Neural progenitor cell (in vitro differentiated cells): ENCODE results near the gene PSMC1. TPM values are rescaled to one million over a fixed set of nuclear protein-coding genes. Genes with fewer than 3 reads are reported as not detected.

Experiments
- DNase-seq: peaks from one replicate; pipeline ENCODE4 v3.0.0-alpha.2; 2016; ENCODE audit warnings: low spot score
- H2AFZ ChIP-seq: fragments of 200-600 bp; sonication (generic); replicated peaks from 2 replicates; pipeline ENCODE4 v1.6.1; 2016; ENCODE audit warnings: antibody characterized with exemption
- H3F3A ChIP-seq: fragments of 200-600 bp; sonication (generic); 2 replicates; pipeline ENCODE4 v1.6.1; 2016; ENCODE audit warnings: antibody characterized with exemption, low read depth
- H3K27ac ChIP-seq: fragments of 200-600 bp; sonication (generic); 2 replicates; pipeline ENCODE4 v1.5.1; 2016; ENCODE audit warnings: mild to moderate bottlenecking
- H3K27me3 ChIP-seq: fragments of 200-600 bp; sonication (generic); 2 replicates; pipeline ENCODE4 v1.6.1; 2016; ENCODE audit warnings: mild to moderate bottlenecking, moderate library complexity
- H3K36me3 ChIP-seq: fragments of 200-600 bp; sonication (generic); 2 replicates; pipeline ENCODE4 v1.5.1; 2016
- H3K4me1 ChIP-seq: fragments of 200-600 bp; sonication (generic); 2 replicates; pipeline ENCODE4 v1.6.1; 2016; ENCODE audit warnings: mixed run types
- H3K4me2 ChIP-seq: fragments of 200-600 bp; sonication (generic); 2 replicates; pipeline ENCODE4 v1.6.1; 2016
- H3K4me3 ChIP-seq: fragments of 200-600 bp; sonication (generic); 2 replicates; pipeline ENCODE4 v1.5.1; 2016
- H3K79me2 ChIP-seq: fragments of 200-600 bp; sonication (generic); 2 replicates; pipeline ENCODE4 v1.6.1; 2016; ENCODE audit warnings: low read depth
- H3K9ac ChIP-seq: fragments of 200-600 bp; sonication (generic); 2 replicates; pipeline ENCODE4 v1.6.1; 2016
- H3K9me3 ChIP-seq: fragments of 200-600 bp; sonication (generic); 2 replicates; pipeline ENCODE4 v1.5.1; 2016; ENCODE audit warnings: low read depth
- H4K20me1 ChIP-seq: fragments of 200-600 bp; sonication (generic); 2 replicates; pipeline ENCODE4 v1.6.1; 2016; ENCODE audit warnings: low read depth
- H3K27ac Mint-ChIP-seq: 3 replicates; pipeline ENCODE4 v1.8.0; 2021; ENCODE audit warnings: mixed read lengths
- H3K27me3 Mint-ChIP-seq: 2 replicates; pipeline ENCODE4 v1.8.0; 2022; ENCODE audit warnings: low read depth, mild to moderate bottlenecking, inconsistent platforms, moderate library complexity, mixed read lengths; ENCODE audit not compliant: insufficient read depth
- H3K36me3 Mint-ChIP-seq: 3 replicates; pipeline ENCODE4 v1.8.0; 2021; ENCODE audit warnings: mixed read lengths
- H3K4me1 Mint-ChIP-seq: 3 replicates; pipeline ENCODE4 v1.8.0; 2021; ENCODE audit warnings: mixed read lengths
- H3K4me3 Mint-ChIP-seq: 3 replicates; pipeline ENCODE4 v1.8.0; 2021; ENCODE audit warnings: mild to moderate bottlenecking, moderate library complexity, mixed read lengths
- H3K9me3 Mint-ChIP-seq: 3 replicates; pipeline ENCODE4 v1.8.0; 2020; ENCODE audit warnings: mixed read lengths
- CTCF ChIP-seq: fragments of 200-600 bp; sonication (generic); IDR thresholded peaks from 2 replicates; pipeline ENCODE4 v1.5.1; 2017; ENCODE audit warnings: antibody characterized with exemption, mild to moderate bottlenecking
- EZH2 ChIP-seq: fragments of 200-600 bp; sonication (generic); IDR thresholded peaks from 2 replicates; pipeline ENCODE4 v1.6.1; 2017; ENCODE audit warnings: antibody characterized with exemption, mild to moderate bottlenecking, moderate library complexity
- EZH2phosphoT487 ChIP-seq: fragments of 200-600 bp; sonication (generic); IDR thresholded peaks from 2 replicates; pipeline ENCODE4 v1.6.1; 2017; ENCODE audit warnings: antibody characterized with exemption
- total RNA-seq: library from RNA; depleted of rRNA; stranded (reverse); fragments of >200 nt; gene quantifications from 2 replicates; pipeline ENCODE4 v1.2.3, GENCODE V29; 2015; ENCODE audit warnings: low replicate concordance

Gene PSMC1
- total RNA-seq, 1 donor from 2014 or later: 233 TPM

GRCh38 chr14:90276646-90277367, 20.5 kb downstream of the PSMC1 start:
- H3K4me1 ChIP-seq: no peaks in the 10 kb centered on the region
- H3K27me3 Mint-ChIP-seq: peaks cover 5% of the 10 kb centered on the region
- H3K36me3 ChIP-seq: no peaks in the 10 kb centered on the region
- no peak overlapping the region for H3K4me2 ChIP-seq
- H3F3A ChIP-seq: no peaks in the 10 kb centered on the region
- DNase-seq: peak; percentile 10
- no peak overlapping the region for H2AFZ ChIP-seq
- no peaks in the 10 kb centered on the region for H3K27me3 ChIP-seq
- no peaks in the 10 kb centered on the region for H4K20me1 ChIP-seq
- peaks cover 9% of the 10 kb centered on the region for H3K36me3 Mint-ChIP-seq
- H3K27ac ChIP-seq: no peak overlapping the region
- no peaks in the 10 kb centered on the region for H3K4me1 Mint-ChIP-seq
- no peak overlapping the region for H3K4me3 Mint-ChIP-seq
- H3K9me3 ChIP-seq: no peaks in the 10 kb centered on the region
- no peak overlapping the region for H3K27ac Mint-ChIP-seq
- no peaks in the 10 kb centered on the region for H3K79me2 ChIP-seq
- no peak overlapping the region for H3K9ac ChIP-seq
- TF ChIP-seq CTCF (peak; percentile 22), EZH2 (no peak)
- no peaks in the 10 kb centered on the region for H3K9me3 Mint-ChIP-seq
- no peak overlapping the region for H3K4me3 ChIP-seq

DNA sequence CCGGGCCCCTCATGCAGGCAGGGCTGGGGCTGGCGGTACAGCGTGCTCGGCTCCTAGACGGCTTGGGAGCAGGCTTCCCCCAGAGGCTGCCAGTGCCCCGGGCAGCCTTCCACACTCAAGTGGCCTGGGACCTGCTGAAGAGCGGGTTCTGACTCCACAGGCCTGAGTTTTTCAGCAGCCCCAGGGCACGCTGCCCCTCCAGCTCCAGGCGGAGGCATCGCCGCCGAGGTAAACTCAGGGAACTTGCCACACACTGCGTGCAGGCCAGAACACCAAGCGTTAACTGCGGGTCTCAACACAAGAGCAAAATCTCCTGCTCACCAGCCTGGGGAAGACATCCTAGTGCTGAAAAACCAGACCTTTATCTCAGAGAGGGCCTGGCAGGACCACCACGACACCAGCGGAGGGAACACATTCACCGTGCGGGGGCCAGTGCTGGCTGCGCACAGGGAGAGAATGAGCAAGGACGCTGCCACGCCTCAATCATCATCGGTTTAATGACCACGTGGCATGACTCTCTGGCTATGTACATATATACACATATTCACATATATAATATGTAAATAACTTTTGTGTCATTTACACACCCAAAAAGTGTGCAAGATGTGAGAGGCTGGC, 21.3 kb downstream of the PSMC1 start:
- no peak overlapping the region for H3K9ac ChIP-seq
- no peaks in the 10 kb centered on the region for H3F3A ChIP-seq
- no peak overlapping the region for H3K4me2 ChIP-seq
- H3K27ac ChIP-seq: no peak overlapping the region
- H3K9me3 ChIP-seq: no peaks in the 10 kb centered on the region
- no peaks in the 10 kb centered on the region for H3K79me2 ChIP-seq
- no peak overlapping the region for H2AFZ ChIP-seq
- no peaks in the 10 kb centered on the region for H3K27me3 ChIP-seq
- H3K4me3 Mint-ChIP-seq: no peak overlapping the region
- H3K4me3 ChIP-seq: no peak overlapping the region
- no peaks in the 10 kb centered on the region for H3K4me1 Mint-ChIP-seq
- peaks cover 9% of the 10 kb centered on the region for H3K36me3 Mint-ChIP-seq
- H3K9me3 Mint-ChIP-seq: no peaks in the 10 kb centered on the region
- no peak overlapping the region for H3K27ac Mint-ChIP-seq
- peaks cover 5% of the 10 kb centered on the region for H3K27me3 Mint-ChIP-seq
- no peaks in the 10 kb centered on the region for H3K4me1 ChIP-seq
- no peak for DNase-seq
- TF ChIP-seq EZH2phosphoT487 (no peak), EZH2 (no peak), CTCF (no peak)
- no peaks in the 10 kb centered on the region for H3K36me3 ChIP-seq
- no peaks in the 10 kb centered on the region for H4K20me1 ChIP-seq

GRCh38 chr14:90278199-90279175, 22.1 kb downstream of the PSMC1 start:
- no peak for DNase-seq
- no peaks in the 10 kb centered on the region for H3F3A ChIP-seq
- H4K20me1 ChIP-seq: no peaks in the 10 kb centered on the region
- TF ChIP-seq EZH2phosphoT487: no peak
- TF ChIP-seq CTCF: no peak
- no peak for TF ChIP-seq EZH2
- H3K9ac ChIP-seq: no peak overlapping the region
- H3K36me3 ChIP-seq: no peaks in the 10 kb centered on the region
- no peak overlapping the region for H3K27ac ChIP-seq
- no peak overlapping the region for H3K4me3 ChIP-seq
- no peaks in the 10 kb centered on the region for H3K4me1 Mint-ChIP-seq
- H3K4me2 ChIP-seq: no peak overlapping the region
- H2AFZ ChIP-seq: no peak overlapping the region
- H3K9me3 ChIP-seq: no peaks in the 10 kb centered on the region
- H3K27me3 ChIP-seq: no peaks in the 10 kb centered on the region
- H3K9me3 Mint-ChIP-seq: no peaks in the 10 kb centered on the region
- H3K27ac Mint-ChIP-seq: no peak overlapping the region
- no peaks in the 10 kb centered on the region for H3K4me1 ChIP-seq
- peaks cover 7% of the 10 kb centered on the region for H3K36me3 Mint-ChIP-seq
- peaks cover 5% of the 10 kb centered on the region for H3K27me3 Mint-ChIP-seq
- H3K79me2 ChIP-seq: no peaks in the 10 kb centered on the region
- peak overlapping the region; percentile 70 for H3K4me3 Mint-ChIP-seq
